Right lobe of liver (tissue), 6 donors: ENCODE data around the gene FGF21. TPM values are rescaled to one million over a fixed set of nuclear protein-coding genes. Genes with fewer than 3 reads are reported as not detected.

ENCODE experiments used
- ATAC-seq, 4 donors: fragments of 200-7000 bp; cut with Tn5 transposase; one replicate each; pipeline ENCODE4 v1.9.1; 2020; ENCODE audit warnings: mild to moderate bottlenecking in 4 of 4, moderate library complexity in 4 of 4
- DNase-seq, 3 donors: peaks; one replicate each; pipeline ENCODE4 v3.0.0-alpha.2; 2020
- H3K27ac ChIP-seq, 3 donors: fragments of 200-600 bp; one replicate each; pipeline ENCODE4 v1.8.0; 2022
- H3K27me3 ChIP-seq, 2 donors: fragments of 200-600 bp; one replicate each; pipeline ENCODE4 v1.8.0; 2022
- H3K36me3 ChIP-seq, 4 donors: fragments of 200-600 bp; sonication (generic) in 1 of 4; one replicate each; pipeline versions ENCODE4 v1.5.1 to v1.8.0; 2017 to 2022; ENCODE audit warnings: control low read depth in 1 of 4
- H3K4me1 ChIP-seq, 4 donors: fragments of 200-600 bp; sonication (generic) in 1 of 4; one replicate each; pipeline versions ENCODE4 v1.5.1 to v1.8.0; 2017 to 2022; ENCODE audit warnings: control low read depth in 1 of 4
- H3K4me3 ChIP-seq, 3 donors: fragments of 200-600 bp; one replicate each; pipeline ENCODE4 v1.8.0; 2022
- H3K9me3 ChIP-seq, 4 donors: fragments of 200-600 bp; sonication (generic) in 1 of 4; one replicate each; pipeline versions ENCODE4 v1.5.1 to v1.8.0; 2017 to 2022; ENCODE audit warnings: control low read depth in 1 of 4
- CTCF ChIP-seq, 4 donors: fragments of 200-600 bp in 3 of 4; fragments of 450-650 bp in 1 of 4; IDR thresholded peaks; one replicate each; pipeline versions ENCODE4 v1.5.1 to v1.8.0; 2016 to 2022; ENCODE audit warnings: antibody characterized with exemption in 4 of 4, mild to moderate bottlenecking in 2 of 4
- POLR2A ChIP-seq: fragments of 450-650 bp; IDR thresholded peaks from one replicate; pipeline ENCODE4 v1.6.1; 2017; ENCODE audit warnings: antibody characterized with exemption, mild to moderate bottlenecking
- WGBS: methylation state at CpG from one replicate; pipeline ENCODE4 v1.1.6; 2018; ENCODE audit warnings: low coverage, low lambda C conversion rate; ENCODE audit not compliant: insufficient coverage; ENCODE audit errors: missing lambda C conversion rate; 5-methylcytosine and 5-hydroxymethylcytosine counted together
- intact Hi-C, 2 donors: fragments of 100-400 bp; cut with DNase I; formaldehyde crosslinking; loops; one replicate each; pipeline versions ENCODE4 v1.11.2 to v1.14.1; 2022
- total RNA-seq, 6 experiments: library from RNA; depleted of rRNA in 2 of 6; stranded (reverse); fragments of >200 nt in 2 of 6; fragmentation: NEBNext Ultra II Directional in 3 of 6; extraction: Animal tissue kit (Norgen Biotek cat#: 25700) in 3 of 6; gene quantifications; one replicate each; pipeline versions ENCODE4 v1.1.0 to v1.2.4, GENCODE V29; 2016 to 2023
- donor health status: DM: no; HTN: yes; CAD: no.
- donor health status: DM: no; HTN: no; CAD: no.
- donor health status: DM: no; HTN: no; CAD: no.
- donor health status: DM: no; HTN: yes; CAD: no.
- donor health status: DM: no; HTN: yes; CAD: no.

Gene FGF21
- total RNA-seq, 6 experiments from 2014 or later, result 5.1 to 55.3 (median 32.7) TPM; not detected in 1

GRCh38 chr19:48768994-48769713 lies 13.8 kb downstream of the FGF21 start:
- no peaks in the 10 kb centered on the region for H3K9me3 ChIP-seq
- DNase-seq, result no peak
- H3K27me3 ChIP-seq, result no peaks in the 10 kb centered on the region
- peak overlapping the region; percentile 91 to 96 (median 96) for H3K27ac ChIP-seq
- WGBS, result 14% methylated on average over 6 of the region's 11 CpGs
- no peak for TF ChIP-seq CTCF (IDR thresholded peaks at IDR 0.05)
- peak; percentile 37 for TF ChIP-seq POLR2A
- intact Hi-C loops, result loop anchor here in 1 of 2 donors (10.0 kb wide), 1 partner anchor 94 kb away; the partner anchor contains the start of gene NTN5
- no peaks in the 10 kb centered on the region for H3K36me3 ChIP-seq
- peak; percentile 17 to 43 (median 28) for ATAC-seq
- H3K4me3 ChIP-seq, result peak overlapping the region in 1 of 3 donors; percentile 17
- H3K4me1 ChIP-seq, result peaks cover 0 to 72% (median 34%) of the 10 kb centered on the region in 4 donors

GRCh38 chr19:48770266-48770665 lies 14.9 kb downstream of the FGF21 start:
- H3K27me3 ChIP-seq, result no peaks in the 10 kb centered on the region
- H3K9me3 ChIP-seq, result no peaks in the 10 kb centered on the region
- DNase-seq, result no peak
- H3K4me1 ChIP-seq, result peaks cover 0 to 69% (median 33%) of the 10 kb centered on the region in 4 donors
- ATAC-seq, result peak in 1 of 4 donors; percentile 2
- 36% methylated on average over 7 of the region's 7 CpGs for WGBS
- H3K4me3 ChIP-seq, result no peak overlapping the region
- TF ChIP-seq POLR2A, result no peak
- no peak for TF ChIP-seq CTCF (IDR thresholded peaks at IDR 0.05)
- intact Hi-C loops, result no loop called here
- H3K36me3 ChIP-seq, result no peaks in the 10 kb centered on the region
- peak overlapping the region; percentile 91 to 96 (median 96) for H3K27ac ChIP-seq

DNA sequence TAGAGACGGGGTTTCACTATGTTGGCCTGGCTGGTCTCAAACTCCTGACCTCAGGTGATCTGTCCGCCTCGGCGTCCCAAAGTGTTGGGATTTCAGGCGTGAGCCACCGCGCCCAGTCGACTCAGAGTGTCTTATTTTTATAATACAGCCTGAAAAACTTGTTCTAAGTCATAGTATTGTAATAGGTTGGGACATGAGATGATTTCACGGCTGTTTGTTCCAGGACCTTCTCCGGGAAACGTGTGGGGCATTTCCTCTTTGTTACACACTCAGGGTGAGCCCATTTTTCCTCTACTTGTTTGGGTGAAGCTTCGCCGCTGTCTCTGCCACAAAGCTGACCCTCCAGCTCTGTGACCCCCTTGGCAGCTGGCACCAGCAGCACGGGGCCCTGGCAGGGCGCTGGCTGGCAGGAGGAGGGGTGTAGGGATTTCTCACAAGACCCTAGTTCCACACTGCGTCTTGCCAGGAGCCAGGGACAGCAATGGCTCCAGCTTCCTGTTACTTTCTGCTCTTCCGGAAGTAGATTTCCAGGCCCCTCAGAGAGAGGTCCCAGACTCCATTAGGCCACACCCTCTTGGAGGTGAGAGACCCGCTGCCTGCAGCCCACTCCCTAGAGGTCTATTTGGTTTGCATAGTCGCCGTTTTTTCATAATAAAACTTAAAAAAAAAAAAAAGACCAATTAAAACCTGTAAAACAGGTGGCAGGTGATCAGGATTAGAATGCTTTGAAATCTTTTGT lies 15.6 kb downstream of the FGF21 start:
- TF ChIP-seq CTCF (IDR thresholded peaks at IDR 0.05) (no peak), POLR2A (no peak)
- H3K4me1 ChIP-seq, result peaks cover 0 to 63% (median 30%) of the 10 kb centered on the region in 4 donors
- peak overlapping the region; percentile 91 to 96 (median 96) for H3K27ac ChIP-seq
- no peaks in the 10 kb centered on the region for H3K27me3 ChIP-seq
- 62% methylated on average over 15 of the region's 20 CpGs for WGBS
- ATAC-seq (peak in 1 of 4 donors; percentile 5), DNase-seq (no peak)
- no peak overlapping the region for H3K4me3 ChIP-seq
- H3K36me3 ChIP-seq, result no peaks in the 10 kb centered on the region
- intact Hi-C loops, result no loop called here
- no peaks in the 10 kb centered on the region for H3K9me3 ChIP-seq

DNA sequence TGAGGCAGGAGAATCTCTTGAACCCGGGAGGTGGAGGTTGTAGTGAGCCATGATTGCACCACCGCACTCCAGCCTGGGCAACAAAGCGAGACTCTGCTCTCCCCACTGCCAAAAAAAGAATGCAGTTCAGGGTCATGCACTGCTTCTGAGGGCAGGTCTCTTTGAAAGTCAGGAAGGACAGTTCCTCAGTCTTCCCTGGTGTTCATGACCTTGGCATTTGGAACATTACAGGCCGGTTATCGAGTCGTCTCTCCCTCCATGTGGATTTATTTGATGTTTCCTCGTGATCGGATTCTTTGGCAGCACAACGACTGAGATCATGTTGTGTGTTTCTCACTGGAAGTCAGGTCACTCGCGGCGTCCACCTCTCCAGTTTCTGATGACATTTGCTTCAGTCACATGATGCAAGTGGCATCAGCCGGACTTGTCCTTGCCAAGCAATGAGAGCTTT lies 17.2 kb downstream of the FGF21 start:
- 32% methylated on average over 13 of the region's 13 CpGs for WGBS
- intact Hi-C loops, result no loop called here
- Histone ChIP-seq H3K4me1 (peaks cover 0 to 56% (median 26%) of the 10 kb centered on the region in 4 donors), H3K27ac (peak overlapping the region; percentile 91 to 96 (median 96)), H3K9me3 (no peaks in the 10 kb centered on the region), H3K27me3 (no peaks in the 10 kb centered on the region), H3K4me3 (no peak overlapping the region), H3K36me3 (no peaks in the 10 kb centered on the region)
- DNase-seq (peak; percentile 81 to 95 (median 92)), ATAC-seq (peak; percentile 66 to 84 (median 76))
- TF ChIP-seq CTCF (IDR thresholded peaks at IDR 0.05) (no peak), POLR2A (no peak)
